Measurements from ENCODE around the gene IDI1.

DNA sequence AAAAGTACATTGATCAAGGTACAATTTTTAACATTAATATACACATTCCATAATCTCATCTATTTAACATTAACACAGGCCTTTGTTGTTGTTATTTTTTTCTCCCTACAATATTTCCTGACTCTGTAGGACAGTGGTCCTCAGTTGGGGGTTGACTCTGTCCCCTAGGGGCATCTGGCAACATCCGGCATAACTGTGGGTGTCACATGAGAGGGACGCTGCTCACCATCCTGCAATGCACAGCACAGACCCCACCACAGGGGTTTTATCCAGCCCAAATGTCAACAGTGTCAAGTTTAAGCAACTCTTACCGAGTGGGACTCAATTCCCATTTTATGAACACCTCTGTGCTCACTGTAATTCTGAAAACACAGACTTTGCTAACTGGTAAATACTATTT lies 8.8 kb downstream of the IDI1 start:
- TF ChIP-seq POLR2A (IDR thresholded peaks at IDR 0.05) (no peak), CTCF (IDR thresholded peaks at IDR 0.05) (no peak)
